T-helper 1 cell treated with Interleukin-12 subunit alpha and Interleukin-12 subunit beta and Interleukin-4 antibody, amounts not matched to agents 30 ng/mL and 1 ng/mL, for 36 hours (primary cell): ENCODE data around the gene WRNIP1. TPM values are rescaled to one million over a fixed set of nuclear protein-coding genes. Genes with fewer than 3 reads are reported as not detected.
"Not testable (repeated sequence)": the region's sequence is repeated elsewhere in the genome, so short reads cannot be mapped to it uniquely, and the experiment has no call there.

Source experiments
- intact Hi-C: fragments of 100-400 bp; cut with micrococcal nuclease; formaldehyde crosslinking; loops from one replicate; pipeline ENCODE4 v1.15.1; 2024
- total RNA-seq: library from RNA; stranded (reverse); gene quantifications from 2 replicates; pipeline ENCODE4 v1.2.3, GENCODE V29; 2022

WRNIP1 gene
- total RNA-seq, 1 donor from 2014 or later = 45.6 TPM

GRCh38 chr6:2782356-2782708 lies 17.1 kb downstream of the WRNIP1 start:
- intact Hi-C loops = no loop called here

DNA sequence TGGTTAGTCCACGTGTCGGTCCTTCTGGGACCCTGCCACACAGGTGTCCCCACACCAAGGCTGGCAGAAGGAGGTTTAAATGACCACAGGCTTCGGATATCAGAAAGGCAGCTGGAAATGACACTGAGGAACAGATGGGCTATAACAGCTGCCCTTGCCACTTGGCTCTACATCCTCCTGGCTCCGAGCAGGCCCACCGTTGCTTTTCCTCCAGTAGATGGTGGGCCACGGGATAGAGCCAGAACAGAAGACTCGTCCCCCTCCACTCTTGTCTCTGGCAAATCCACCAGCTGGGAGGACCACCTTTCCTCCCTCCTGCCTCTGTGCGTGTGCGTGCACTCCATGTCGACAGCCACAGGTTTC lies 17.6 kb downstream of the WRNIP1 start:
- intact Hi-C loops = no loop called here

GRCh38 chr6:2783188-2783963 lies 18.2 kb downstream of the WRNIP1 start:
- intact Hi-C loops = no loop called here

DNA sequence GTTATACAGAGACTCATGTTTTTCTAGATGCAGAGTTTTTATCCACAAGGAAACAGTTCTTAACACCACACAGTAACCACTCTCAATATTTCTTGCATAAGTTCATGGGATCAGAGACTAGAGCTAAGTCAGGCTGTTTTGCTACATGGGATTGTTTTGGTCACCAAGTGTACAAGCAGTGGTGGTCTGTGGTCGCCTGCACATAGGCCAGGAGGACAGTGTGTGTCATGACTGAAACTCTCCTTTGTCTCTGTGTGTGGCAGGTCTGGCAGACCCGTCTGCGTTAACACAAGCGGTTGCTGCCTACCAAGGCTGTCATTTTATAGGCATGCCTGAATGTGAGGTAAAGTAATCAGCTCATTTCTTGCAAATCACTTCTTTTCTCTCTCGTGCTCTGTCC lies 18.9 kb downstream of the WRNIP1 start:
- intact Hi-C loops = no loop called here

DNA sequence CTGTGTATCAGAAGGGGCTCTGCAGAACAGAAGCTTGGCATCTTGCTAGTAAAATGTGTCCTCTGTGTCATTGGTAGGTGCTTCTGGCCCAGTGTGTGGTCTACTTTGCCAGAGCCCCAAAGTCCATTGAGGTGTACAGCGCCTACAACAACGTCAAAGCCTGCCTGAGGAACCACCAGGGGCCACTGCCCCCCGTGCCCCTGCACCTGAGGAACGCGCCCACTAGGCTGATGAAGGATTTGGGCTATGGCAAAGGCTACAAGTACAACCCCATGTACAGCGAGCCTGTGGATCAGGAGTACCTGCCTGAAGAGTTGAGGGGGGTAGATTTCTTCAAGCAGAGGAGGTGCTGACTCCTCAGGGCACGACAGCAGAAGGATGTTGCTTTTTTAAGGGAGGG lies 19.7 kb downstream of the WRNIP1 start:
- intact Hi-C loops = no loop called here

DNA sequence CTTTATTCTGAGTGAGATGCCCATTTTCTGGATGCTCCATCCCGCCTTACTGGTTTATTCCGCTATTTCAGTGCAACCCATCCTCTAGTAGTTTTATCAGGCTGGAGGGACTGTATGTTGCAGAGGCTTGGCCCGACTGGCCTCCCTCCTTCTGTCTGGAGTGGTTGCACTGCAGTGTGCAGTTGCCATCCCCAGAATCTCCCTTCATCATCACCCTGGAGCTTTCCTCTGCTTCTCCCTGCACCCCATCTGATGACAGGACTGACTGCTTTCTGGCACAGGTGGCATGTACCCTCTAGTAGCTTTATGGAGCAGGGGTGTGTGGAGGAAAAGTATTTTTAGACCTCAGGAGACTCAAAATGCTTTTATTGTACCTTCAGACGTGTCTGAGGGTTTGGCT lies 21.1 kb downstream of the WRNIP1 start:
- intact Hi-C loops = no loop called here

DNA sequence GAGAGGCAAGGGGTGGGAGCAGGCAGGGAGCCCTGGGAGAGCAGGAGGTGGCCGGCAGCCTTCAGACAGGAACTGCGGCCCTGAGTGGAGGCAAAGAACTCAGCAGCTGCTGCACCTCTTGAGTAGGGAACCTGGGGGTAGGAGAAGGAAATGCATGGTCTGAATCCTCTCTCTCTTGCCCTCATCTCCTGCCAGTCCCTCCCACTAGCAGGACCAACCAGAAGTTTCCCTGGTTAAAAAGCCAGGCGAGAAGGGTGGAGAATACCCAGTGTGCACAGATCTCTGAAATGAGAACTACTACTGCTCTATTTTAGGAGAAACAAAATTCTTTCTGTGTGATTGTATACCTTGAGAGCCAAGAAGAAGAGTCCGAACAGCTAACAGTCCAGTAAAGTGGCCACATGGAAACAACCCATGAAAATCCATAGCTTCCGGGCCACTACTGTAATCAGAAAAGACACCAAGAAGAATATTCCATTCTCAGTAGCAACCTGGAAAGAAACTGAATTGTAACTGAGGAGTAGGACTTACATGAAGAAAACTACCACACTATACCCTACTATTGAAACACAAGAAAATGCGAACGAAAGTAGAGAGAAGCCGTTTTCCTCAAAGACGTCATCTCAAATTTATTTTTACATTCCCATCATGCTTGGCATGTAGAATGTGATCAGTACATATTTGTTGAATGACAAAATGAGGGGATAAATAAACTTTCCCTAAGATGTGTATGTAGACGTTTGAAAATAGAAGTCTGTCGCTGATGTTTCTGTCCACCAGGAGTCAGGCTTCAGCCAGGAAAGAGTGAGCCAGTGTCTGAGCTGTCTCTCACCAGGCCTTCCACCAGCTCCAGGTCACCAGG lies 25.6 kb downstream of the WRNIP1 start:
- intact Hi-C loops = loop anchor here (1.0 kb wide), 7 partner anchors 50 to 262 kb away; partner anchors contain the start of gene SERPINB1

GRCh38 chr6:2791450-2791974 lies 26.3 kb downstream of the WRNIP1 start:
- intact Hi-C loops = loop anchor here (1.0 kb wide), 7 partner anchors 50 to 262 kb away; partner anchors contain the start of gene SERPINB1

- intact Hi-C loops = loop anchor here (1.0 kb wide), 1 partner anchor 27 kb away; the partner anchor contains the start of gene WRNIP1
Measured at GRCh38 chr6:2792330-2793110, 27.3 kb downstream of the WRNIP1 start.

GRCh38 chr6:2793534-2794151 lies 28.4 kb downstream of the WRNIP1 start:
- intact Hi-C loops = loop anchor here (1.0 kb wide), 1 partner anchor 28 kb away; the partner anchor contains the start of gene WRNIP1

DNA sequence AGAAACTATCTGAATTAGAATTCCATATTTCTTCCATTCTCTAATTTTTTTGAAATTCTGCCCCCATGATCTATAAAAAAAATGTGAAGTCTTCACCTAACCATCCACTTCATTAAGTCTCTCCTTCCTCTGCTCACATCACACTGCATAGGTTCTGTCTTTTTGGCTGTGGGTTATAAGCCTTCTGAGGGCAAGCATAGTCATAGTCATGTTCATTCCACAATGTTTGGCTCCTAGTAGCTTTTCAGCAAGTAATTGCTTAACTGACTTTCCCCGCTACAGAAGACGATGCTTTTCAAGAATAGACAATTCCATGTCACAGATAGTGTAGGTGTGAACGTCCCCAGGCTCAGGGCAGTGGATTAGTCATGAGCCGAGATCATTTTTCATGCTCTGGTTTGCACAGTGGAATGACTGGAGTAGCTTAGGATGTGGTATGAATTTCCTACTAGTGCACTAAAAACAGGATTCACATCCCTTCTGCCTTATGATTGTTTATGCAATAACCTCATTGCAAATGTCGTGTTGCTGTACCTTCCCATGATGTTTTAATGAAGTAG lies 29.1 kb downstream of the WRNIP1 start:
- intact Hi-C loops = no loop called here

DNA sequence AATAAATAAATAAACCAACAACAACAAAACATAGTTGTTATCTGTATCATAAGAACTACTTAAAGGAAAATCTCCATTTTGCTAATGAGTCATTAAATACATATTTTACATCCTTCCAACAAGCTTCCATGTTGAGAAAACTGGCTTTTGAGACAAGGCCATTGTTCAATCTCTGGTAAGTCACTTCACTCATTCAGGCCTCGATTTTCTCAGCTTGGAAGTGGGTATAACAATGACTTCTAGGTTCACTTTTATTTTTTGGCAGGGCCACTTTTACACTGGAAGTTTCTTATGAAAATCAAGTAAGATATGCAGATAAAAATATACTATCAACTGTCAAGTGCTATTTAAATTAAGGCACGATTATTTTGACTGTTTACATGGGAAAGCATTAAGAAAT lies 30.0 kb downstream of the WRNIP1 start:
- intact Hi-C loops = no loop called here

- intact Hi-C loops = no loop called here
Measured at GRCh38 chr6:2795956-2796355, 30.8 kb downstream of the WRNIP1 start.

GRCh38 chr6:2796861-2797260 lies 31.7 kb downstream of the WRNIP1 start:
- intact Hi-C loops = no loop called here

DNA sequence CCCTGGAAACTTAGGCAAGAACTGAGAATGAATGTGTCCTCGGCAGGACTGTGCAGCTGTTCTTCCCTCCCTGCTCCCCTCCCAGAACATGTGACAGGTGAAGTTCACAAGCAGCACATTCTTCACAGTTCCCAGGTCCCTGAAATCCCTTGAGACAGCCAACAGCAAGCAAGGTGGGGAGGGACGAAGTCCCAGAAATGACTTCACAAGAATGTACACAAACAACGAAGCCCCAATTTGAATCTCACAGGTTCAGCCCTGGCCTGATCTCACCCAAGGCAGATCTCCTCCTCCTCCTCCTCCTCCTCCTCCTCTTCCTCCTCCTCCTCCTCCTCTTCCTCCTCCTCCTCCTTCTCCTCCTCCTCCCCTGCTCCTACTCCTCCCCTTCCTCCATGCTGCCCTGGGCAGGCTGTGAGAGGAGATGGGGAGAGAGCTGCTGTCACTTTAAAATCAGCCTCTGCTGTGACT lies 32.4 kb downstream of the WRNIP1 start:
- intact Hi-C loops = no loop called here

DNA sequence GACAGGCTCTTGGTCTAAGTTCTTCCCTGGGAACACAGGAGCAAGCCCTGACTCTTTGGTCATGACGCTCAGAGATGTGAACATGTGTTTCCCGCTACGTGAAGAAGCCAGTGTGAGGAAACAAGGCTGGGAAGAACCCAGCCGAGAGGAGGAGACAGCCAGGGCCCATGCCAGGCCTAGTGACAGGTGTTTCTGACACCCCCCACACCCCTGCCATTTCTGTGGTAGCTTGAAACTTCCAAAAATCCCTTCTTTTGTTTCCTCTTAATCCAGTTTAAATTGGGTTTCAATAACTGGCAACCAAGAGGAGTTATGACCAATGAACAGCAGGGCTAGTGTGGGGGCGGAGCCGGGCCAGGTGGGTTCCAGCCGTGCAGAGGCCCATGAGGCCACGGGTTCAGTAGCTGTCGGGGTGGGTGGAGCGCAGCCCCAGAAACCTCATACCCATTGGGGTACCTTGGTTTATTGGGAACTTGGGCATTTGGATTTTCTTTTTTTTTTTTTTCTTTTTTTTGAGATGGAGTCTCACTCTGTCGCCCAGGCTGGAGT lies 33.5 kb downstream of the WRNIP1 start:
- intact Hi-C loops = no loop called here

DNA sequence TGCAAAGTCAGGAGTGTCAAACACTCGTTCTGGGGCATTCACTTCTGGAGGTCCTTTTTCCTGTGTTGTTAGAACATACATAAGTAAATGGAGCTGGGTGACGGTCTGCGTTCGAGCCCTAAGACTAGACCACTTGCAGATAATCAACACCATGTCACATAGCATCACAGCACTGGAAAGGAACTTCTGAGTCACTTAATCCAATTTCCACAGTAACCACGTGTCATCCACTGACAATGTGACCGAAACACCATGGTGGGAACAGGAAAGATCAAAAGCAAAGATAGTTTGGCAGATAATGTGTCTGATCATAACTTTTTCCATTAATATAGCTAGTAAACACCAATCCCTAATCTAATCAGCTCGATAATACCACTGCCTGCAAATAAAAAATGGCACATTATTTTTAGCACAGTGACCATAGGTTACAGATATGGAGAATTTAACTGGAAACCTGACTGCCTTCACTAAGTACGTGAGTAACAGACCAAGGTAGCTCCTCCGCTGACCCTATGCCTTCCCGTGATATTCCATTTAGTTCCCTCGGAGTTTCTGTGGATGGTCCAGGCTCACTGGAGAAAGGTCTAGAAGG lies 34.8 kb downstream of the WRNIP1 start:
- intact Hi-C loops = no loop called here

DNA sequence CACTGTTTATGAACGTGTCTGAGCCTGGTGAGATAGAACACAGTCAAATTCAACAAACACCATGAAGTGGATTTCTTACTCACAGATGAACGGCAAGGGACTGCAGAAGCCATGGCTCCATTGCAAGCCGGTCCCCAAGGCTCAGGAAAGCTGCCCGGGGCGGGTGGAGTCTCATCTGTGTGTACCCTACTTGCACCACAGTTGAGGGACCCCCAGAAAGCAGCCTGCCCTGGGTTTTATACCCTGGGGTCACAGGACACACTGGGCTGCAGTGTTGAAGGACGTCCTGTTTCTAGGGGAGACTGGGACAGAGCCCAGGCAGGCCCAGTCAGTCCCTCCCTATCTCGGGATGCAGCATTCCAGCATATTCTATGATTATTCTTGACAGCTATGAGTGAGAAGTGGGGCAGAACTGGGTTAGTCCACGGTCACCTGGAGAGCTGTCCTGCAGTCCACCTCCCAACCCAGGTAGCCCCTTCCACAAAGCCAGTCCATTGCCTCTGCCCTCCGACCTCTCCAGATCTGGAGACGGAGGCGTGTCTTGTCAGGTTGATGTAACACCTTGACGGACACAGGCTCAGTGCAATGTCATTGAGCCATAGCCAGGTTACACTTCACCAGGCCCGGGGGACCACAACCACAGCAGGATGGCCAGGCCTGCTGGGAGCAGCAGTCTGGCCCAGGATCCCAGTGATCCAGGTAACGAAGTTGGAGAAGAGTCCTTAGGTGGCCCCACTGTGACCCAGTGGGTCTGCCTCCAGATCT lies 35.5 kb downstream of the WRNIP1 start:
- intact Hi-C loops = no loop called here

DNA sequence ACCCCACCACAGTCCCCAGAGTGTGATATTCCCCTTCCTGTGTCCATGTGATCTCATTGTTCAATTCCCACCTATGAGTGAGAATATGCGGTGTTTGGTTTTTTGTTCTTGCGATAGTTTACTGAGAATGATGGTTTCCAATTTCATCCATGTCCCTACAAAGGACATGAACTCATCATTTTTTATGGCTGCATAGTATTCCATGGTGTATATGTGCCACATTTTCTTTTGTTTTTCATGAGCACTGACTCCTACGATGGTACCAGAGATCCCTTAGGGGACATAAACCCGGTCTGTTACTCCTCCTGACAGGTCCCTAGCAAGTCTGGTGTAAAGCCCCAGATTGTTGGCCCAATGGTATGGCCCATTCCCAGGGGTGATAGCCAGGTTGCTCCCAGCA lies 36.5 kb downstream of the WRNIP1 start:
- intact Hi-C loops = not testable (repeated sequence)
